Gastroesophageal sphincter (tissue), 4 donors: Measurements from ENCODE around the gene TFF2. TPM values are rescaled to one million over a fixed set of nuclear protein-coding genes. Genes with fewer than 3 reads are reported as not detected.

Source experiments
- ATAC-seq: fragments of 150-250 bp; one replicate; pipeline ENCODE4 v1.9.1; 2016; ENCODE audit warnings: mild to moderate bottlenecking, moderate library complexity
- H3K27ac ChIP-seq, 4 donors: fragments of 200-600 bp; sonication (generic) in 3 of 4; 1 replicate in 3 of 4; 2 replicates in 1 of 4; pipeline ENCODE4 v1.5.1; 2016 to 2019
- H3K27me3 ChIP-seq: fragments of 200-600 bp; sonication (generic); one replicate; pipeline ENCODE4 v1.5.1; 2019
- H3K36me3 ChIP-seq, 2 donors: fragments of 200-600 bp; sonication (generic); one replicate each; pipeline ENCODE4 v1.5.1; 2019; ENCODE audit warnings: control low read depth in 1 of 2
- H3K4me1 ChIP-seq, 3 donors: fragments of 200-600 bp; sonication (generic); 1 replicate in 2 of 3; 2 replicates in 1 of 3; pipeline ENCODE4 v1.5.1; 2016 to 2019; ENCODE audit warnings: control low read depth in 2 of 3
- H3K4me3 ChIP-seq, 2 donors: fragments of 200-600 bp; sonication (generic); one replicate each; pipeline ENCODE4 v1.5.1; 2019; ENCODE audit warnings: mild to moderate bottlenecking in 1 of 2, moderate library complexity in 1 of 2
- H3K9me3 ChIP-seq, 3 donors: fragments of 200-600 bp; sonication (generic); one replicate each; pipeline ENCODE4 v1.5.1; 2017 to 2019; ENCODE audit warnings: control low read depth in 2 of 3
- EP300 ChIP-seq: sonication (generic); formaldehyde crosslinking; IDR thresholded peaks from one replicate; pipeline ENCODE4 v1.6.1; 2017; ENCODE audit warnings: antibody characterized with exemption, mild to moderate bottlenecking
- POLR2A ChIP-seq, 2 donors: fragments of 450-650 bp; IDR thresholded peaks; one replicate each; pipeline ENCODE4 v1.6.1; 2017; ENCODE audit warnings: antibody characterized with exemption in 2 of 2, mild to moderate bottlenecking in 2 of 2, moderate library complexity in 1 of 2
- POLR2AphosphoS5 ChIP-seq: sonication (generic); formaldehyde crosslinking; IDR thresholded peaks from one replicate; pipeline ENCODE4 v1.6.1; 2017; ENCODE audit warnings: antibody characterized with exemption
- WGBS, 2 donors: methylation state at CpG; one replicate each; pipeline ENCODE4 v1.1.5; 2018; ENCODE audit warnings: low coverage in 1 of 2; 5-methylcytosine and 5-hydroxymethylcytosine counted together
- total RNA-seq, 4 donors: library from RNA; depleted of rRNA; stranded (reverse); fragments of >200 nt; gene quantifications; one replicate each; pipeline ENCODE4 v1.1.0, GENCODE V29; 2016
- TF ChIP-seq, protein P1 (sequence below), 4 experiments: fragments of 200-600 bp in 2 of 4; fragments of 450-650 bp in 2 of 4; sonication (generic) in 1 of 4; IDR thresholded peaks; one replicate each; pipeline ENCODE4 v1.5.1; 2017 to 2019; ENCODE audit warnings: antibody characterized with exemption in 4 of 4, mild to moderate bottlenecking in 2 of 4, moderate library complexity in 2 of 4

TFF2 gene
- total RNA-seq, 4 donors from 2014 or later = not detected

DNA sequence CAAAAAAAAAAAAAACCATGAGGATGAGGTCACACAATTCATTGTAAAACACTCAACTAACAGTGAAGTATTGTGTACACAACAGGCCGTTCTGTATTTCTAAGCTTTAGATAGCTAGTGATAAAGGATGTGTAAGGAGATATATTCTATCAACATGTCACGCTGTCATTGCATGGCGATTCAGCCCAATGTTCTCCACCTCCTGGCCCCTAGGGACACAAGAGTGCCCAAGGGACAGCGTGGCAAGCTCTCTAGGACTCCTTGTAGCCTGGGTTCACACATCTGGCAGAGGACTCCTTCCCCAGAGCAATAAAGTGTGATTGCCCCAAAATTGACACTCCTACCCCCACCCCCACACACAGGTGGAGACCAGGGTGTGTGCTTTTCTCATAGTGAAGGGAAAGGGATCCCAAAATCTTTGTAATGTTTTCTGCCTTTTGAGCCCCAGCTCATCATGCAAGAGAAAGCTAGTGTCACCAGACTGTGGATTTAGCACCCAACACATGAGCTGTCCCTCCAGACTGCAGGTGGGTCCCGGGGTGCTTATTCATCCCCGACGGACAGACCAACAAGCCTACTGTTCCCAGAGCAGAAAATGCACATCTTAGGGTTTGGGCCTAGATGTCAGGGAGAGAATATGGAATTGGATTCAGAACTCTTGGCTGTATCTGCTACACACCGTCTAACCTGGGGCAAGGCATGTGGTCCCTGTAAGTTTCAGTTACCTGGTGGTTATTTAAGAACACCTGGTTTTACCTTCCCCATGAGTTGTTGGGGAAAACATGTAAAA lies 33.6 kb upstream of the TFF2 start:
- no peaks in the 10 kb centered on the region for H3K36me3 ChIP-seq

DNA sequence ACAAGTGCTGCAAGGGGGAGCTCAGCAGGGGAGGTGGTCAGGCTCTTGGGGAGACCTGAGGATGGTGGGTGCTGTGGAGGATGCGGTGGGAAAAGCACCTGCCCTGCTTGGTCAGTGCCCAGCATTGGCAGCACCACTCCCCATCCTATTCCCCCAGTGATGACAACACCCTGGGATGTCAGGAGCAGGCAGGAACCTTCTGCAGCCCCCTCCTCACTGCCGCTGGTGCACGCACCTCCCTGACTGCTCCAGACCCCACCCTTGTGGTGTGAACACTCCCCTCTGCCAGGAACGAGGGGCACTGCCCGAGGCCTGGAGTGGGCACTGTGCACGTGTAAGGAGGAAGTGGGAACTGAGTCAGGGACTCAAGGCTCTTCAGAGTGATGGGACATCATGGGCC lies 32.5 kb upstream of the TFF2 start:
- TF ChIP-seq POLR2A (IDR thresholded peaks at IDR 0.05) (no peak), EP300 (no peak), POLR2AphosphoS5 (no peak)
- TF ChIP-seq, protein P1, sequence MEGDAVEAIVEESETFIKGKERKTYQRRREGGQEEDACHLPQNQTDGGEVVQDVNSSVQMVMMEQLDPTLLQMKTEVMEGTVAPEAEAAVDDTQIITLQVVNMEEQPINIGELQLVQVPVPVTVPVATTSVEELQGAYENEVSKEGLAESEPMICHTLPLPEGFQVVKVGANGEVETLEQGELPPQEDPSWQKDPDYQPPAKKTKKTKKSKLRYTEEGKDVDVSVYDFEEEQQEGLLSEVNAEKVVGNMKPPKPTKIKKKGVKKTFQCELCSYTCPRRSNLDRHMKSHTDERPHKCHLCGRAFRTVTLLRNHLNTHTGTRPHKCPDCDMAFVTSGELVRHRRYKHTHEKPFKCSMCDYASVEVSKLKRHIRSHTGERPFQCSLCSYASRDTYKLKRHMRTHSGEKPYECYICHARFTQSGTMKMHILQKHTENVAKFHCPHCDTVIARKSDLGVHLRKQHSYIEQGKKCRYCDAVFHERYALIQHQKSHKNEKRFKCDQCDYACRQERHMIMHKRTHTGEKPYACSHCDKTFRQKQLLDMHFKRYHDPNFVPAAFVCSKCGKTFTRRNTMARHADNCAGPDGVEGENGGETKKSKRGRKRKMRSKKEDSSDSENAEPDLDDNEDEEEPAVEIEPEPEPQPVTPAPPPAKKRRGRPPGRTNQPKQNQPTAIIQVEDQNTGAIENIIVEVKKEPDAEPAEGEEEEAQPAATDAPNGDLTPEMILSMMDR (IDR thresholded peaks at IDR 0.05) = no peak
- H3K4me1 ChIP-seq = no peaks in the 10 kb centered on the region
- ATAC-seq = peak; percentile 36
- H3K9me3 ChIP-seq = peaks cover 0 to 21% (median 0%) of the 10 kb centered on the region in 3 donors
- H3K4me3 ChIP-seq = no peak overlapping the region
- H3K27me3 ChIP-seq = peaks cover 51% of the 10 kb centered on the region
- no peaks in the 10 kb centered on the region for H3K36me3 ChIP-seq
- no CpG with 5 or more reads among the region's 6 CpGs for WGBS, 2 donors
- no peak overlapping the region for H3K27ac ChIP-seq

More for the DNA sequence above, 33.6 kb upstream of the TFF2 start:
- 24 to 56% methylated on average over 4 to 7 of the region's 8 CpGs for WGBS, 2 donors
- no peak overlapping the region for H3K4me3 ChIP-seq
- no peaks in the 10 kb centered on the region for H3K4me1 ChIP-seq
- ATAC-seq = no peak
- H3K27ac ChIP-seq = no peak overlapping the region
- H3K9me3 ChIP-seq = peaks cover 0 to 21% (median 0%) of the 10 kb centered on the region in 3 donors
- H3K27me3 ChIP-seq = peaks cover 61% of the 10 kb centered on the region
- TF ChIP-seq EP300 = no peak
- TF ChIP-seq POLR2A (IDR thresholded peaks at IDR 0.05) = no peak
- TF ChIP-seq, protein P1 (IDR thresholded peaks at IDR 0.05) = no peak
- TF ChIP-seq POLR2AphosphoS5 = no peak

DNA sequence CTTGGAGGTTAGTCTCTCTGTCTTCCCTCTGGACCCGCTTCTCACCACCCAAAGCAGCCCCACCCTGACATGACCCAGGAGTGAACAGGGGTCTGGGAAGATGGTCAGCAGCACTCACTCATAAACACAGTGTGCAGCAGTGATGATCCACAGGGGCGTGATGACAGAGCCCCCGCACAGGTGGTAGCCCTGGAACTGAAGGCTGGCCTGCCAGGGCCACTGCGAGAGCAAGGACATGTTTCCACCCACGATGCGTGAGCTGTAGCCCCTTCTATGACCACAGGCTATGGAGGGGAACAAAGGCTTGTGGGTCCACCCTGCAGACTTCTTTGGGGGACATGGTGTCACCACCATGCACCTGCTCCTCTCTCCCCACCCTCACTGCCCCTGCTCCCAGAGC lies 32.1 kb upstream of the TFF2 start:
- TF ChIP-seq EP300 = no peak
- TF ChIP-seq POLR2AphosphoS5 = no peak
- no peak for TF ChIP-seq POLR2A (IDR thresholded peaks at IDR 0.05)
- TF ChIP-seq, protein P1 (IDR thresholded peaks at IDR 0.05) = no peak
- no peaks in the 10 kb centered on the region for H3K36me3 ChIP-seq
- H3K9me3 ChIP-seq = peaks cover 0 to 21% (median 0%) of the 10 kb centered on the region in 3 donors
- H3K27me3 ChIP-seq = peaks cover 47% of the 10 kb centered on the region
- H3K27ac ChIP-seq = no peak overlapping the region
- no peaks in the 10 kb centered on the region for H3K4me1 ChIP-seq
- ATAC-seq = no peak
- H3K4me3 ChIP-seq = no peak overlapping the region
- WGBS, 2 donors = no CpG with 5 or more reads among the region's 6 CpGs

DNA sequence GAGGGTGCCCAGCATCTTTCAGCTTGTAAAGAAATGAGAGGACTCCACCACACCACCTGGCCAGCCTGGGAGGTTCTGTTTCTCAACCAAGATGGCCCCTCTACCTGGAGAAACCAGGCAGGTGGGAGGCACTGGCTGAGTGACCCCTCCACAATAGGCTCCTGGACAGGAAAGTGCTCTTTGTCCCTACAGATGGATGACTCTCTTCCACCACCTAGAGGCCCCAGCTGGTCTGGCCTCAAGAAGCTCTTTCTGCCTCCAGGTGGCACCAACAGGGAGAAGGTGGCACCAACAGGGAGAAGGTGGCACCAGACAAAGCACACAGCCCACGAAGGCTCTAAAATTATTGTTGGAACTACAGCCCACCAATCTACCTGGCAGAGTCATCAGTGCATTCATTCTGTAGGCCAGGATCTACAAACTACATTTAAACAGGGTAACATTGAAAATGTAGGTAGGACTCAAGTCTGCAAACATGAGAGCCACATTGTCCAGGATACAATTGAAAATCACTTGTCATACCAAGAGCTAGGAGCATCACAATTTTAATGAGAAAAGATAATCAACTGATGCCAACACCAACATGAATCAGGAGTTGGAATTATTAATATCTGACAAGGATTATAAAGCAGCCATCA lies 30.7 kb upstream of the TFF2 start:
- no peak for TF ChIP-seq POLR2AphosphoS5
- TF ChIP-seq, protein P1 (IDR thresholded peaks at IDR 0.05) = peak in 3 of 4 experiments; percentile 13 to 30 (median 27)
- no peak for TF ChIP-seq POLR2A (IDR thresholded peaks at IDR 0.05)
- ATAC-seq = no peak
- H3K36me3 ChIP-seq = no peaks in the 10 kb centered on the region
- no peak overlapping the region for H3K4me3 ChIP-seq
- no CpG with 5 or more reads among the region's 1 CpG for WGBS, 2 donors
- peaks cover 0 to 21% (median 0%) of the 10 kb centered on the region in 3 donors for H3K9me3 ChIP-seq
- no peaks in the 10 kb centered on the region for H3K4me1 ChIP-seq
- no peak overlapping the region for H3K27ac ChIP-seq
- H3K27me3 ChIP-seq = peaks cover 43% of the 10 kb centered on the region
